Measurements from ENCODE around the gene TMED6.
A peak's percentile ranks its signal among the peaks of the same experiment; 100 is the strongest.

Gene TMED6

DNA sequence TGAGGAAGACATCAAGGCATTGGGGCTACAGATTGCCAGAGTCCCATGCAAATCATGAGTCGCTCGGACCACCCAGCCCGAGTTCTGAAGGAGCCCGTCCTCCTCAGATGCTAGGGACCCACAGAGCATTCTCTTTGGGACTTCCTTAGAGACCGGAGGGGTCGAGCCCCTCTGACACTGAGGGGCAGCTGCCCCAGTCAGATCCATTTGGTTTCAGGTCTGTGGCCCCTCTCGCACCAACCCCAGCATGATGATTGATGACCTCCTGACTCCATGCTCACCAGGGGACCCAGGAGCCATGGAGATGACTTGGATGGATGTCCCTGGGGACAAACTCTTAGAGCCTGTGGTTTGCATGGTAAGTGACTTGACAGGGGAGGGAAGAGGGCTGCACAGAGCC is 29.2 kb downstream of the TMED6 start:
- no peak for DNase-seq

DNA sequence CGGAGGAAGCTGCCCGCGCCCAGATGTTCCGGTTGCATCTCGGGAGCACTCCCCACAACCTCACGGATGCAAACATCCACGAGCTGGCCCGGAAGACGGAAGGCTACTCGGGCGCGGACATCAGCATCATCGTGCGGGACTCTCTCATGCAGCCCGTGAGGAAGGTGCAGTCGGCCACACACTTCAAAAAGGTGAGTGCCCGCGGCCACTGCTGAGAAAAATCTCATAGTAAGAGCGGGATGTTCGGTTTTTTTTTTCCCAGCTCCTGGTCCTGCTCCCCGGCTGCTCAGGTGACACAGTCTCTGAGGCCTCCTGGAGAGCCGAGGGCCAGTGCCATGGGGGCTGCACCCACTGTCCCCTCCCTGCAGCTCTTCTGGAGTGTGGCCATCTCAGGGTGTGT is 30.5 kb downstream of the TMED6 start:
- no peak for DNase-seq

DNA sequence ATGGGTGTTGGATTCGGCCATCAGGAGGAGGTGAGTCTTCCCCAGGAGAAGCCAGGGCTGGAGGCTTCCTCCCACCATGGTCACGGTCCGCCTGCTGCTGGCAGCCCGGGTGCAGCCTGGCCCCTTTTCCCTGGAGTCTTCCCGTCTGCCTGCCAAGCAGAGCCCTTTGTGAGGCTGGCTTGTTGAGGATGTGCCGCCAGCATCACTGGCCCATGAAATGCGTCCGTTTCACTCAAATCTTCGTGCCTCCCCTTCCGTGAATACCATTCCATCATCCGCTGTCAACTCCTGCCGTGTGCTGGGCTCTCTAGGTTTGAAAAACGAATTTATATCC is 30.9 kb downstream of the TMED6 start:
- DNase-seq, result no peak

DNA sequence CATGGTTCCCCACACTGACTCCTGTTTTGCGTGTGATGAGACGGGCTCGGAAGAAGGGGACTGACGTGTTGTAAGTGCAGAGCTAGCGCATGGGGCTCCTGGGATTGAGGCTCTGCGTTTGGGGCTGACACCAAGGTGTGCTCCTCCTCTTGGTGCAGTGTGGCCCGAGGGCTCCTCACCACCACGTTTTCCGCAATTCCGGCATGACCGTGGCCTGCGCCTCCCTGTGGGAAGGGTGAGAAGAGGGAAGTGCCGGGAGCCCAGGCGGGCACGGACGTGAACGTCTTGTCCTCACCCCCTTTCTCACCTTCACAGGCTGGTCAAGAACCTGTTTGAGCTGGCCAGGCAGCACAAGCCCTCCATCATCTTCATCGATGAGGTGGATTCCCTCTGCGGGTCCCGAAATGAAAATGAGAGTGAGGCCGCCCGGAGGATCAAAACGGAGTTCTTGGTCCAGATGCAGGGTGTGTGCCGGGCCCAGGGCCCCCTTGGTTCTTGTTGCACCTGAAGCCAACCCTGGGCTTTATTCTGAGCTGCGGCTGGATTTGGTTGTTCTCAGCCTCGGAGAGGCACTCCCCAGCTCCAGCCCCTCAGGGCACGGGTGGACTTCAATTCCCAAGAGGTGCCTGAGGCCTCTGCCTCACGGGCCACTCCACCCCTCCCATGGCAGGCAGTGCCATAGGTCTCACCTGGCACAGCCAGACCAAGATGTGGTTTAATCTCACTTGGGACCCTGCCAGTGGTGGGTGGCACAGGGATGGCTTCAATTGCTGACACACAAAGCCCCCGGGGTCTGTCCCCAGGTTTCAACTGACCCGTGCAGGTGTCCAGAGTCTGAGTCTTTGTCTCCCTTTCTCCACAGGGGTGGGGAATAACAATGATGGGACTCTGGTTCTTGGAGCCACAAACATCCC is 31.5 kb downstream of the TMED6 start:
- no peak for DNase-seq

DNA sequence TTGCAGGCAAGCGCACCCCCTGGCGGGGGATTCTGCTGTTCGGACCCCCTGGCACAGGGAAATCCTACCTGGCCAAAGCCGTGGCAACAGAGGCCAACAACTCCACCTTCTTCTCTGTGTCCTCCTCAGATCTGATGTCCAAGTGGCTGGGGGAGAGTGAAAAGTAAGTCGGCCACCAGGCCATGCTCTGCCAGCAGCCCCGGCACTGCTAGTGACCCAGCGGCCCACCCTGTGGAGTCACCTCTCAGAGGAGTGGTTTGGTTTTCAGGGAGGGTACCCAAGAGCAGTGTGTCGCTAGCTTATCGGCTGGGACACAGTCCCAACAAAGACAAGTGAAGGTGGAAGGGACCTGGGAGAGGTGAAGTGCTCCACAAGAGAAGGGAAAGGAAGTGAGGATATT is 32.2 kb downstream of the TMED6 start:
- DNase-seq, result no peak

DNA sequence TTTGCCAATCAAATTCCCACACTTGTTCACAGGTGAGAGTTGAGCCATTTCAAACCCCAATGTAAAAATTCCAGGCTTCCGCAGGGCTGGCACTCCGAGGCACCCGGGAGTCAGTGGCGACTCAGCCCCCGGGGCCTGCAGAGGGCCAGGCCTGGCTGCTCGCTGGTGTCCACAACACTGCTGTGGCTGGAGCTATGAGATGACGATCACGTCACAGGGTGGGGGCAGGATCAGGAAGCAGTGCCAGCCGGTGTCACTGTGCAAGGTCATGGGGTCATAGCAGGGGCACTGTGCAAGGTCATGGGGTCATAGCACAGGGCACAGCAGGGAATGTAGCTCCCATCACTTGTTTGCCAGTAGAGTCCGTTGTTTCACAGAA is 32.7 kb downstream of the TMED6 start:
- DNase-seq, result no peak

DNA sequence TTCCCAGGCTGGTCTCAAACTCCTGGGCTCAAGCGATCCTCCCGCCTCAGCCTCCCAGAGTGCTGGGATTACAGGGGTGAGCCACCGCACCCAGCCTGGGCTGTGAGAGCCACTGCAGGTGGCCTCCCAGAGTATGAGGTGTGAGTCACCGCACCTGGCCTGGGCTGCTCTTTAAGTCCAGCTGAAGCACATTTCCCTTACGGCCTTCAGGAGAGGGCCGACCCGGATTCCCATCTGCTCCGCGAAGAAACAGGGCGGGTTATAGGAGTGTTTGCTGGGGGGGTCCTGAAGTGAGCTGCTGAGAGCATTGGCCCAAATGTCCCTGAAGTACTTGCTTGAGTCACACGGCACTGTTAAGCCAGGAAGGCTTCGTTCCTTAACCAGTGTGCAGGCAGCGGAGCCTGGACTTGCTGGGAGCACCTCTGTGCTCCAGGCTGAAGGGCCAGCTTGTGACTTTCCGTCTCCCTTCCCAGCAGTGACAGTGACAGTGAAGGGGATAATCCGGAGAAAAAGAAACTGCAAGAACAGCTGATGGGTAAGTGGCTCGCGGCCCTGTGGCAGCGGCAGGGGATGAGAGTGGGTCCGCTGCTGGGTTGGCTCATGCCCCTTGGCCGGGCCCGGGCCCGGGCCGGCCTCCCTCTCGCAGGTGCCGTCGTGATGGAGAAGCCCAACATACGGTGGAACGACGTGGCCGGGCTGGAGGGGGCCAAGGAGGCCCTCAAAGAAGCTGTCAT is 33.2 kb downstream of the TMED6 start:
- no peak for DNase-seq

DNA sequence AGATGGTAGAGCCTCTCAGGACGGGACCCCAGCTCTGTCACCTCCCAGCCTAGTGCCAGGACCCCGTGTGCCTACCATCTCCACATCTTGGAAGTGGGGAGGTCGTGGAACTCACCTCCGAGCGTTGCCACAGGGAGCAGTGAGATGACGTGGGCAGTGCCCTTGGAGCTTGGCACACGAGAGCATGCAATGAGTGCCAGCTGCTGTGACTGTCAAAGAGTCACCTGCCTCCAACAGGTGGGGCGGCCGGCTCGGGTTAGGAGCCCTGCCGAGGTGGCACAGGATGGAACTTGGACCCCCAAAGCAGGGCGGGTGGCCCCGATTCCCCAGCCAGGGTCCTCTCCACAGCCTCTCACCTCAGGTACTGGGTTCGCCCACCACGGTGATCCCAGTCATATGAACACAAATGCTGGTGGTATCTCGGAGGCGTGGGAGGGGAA is 35.0 kb downstream of the TMED6 start:
- DNase-seq, result no peak

DNA sequence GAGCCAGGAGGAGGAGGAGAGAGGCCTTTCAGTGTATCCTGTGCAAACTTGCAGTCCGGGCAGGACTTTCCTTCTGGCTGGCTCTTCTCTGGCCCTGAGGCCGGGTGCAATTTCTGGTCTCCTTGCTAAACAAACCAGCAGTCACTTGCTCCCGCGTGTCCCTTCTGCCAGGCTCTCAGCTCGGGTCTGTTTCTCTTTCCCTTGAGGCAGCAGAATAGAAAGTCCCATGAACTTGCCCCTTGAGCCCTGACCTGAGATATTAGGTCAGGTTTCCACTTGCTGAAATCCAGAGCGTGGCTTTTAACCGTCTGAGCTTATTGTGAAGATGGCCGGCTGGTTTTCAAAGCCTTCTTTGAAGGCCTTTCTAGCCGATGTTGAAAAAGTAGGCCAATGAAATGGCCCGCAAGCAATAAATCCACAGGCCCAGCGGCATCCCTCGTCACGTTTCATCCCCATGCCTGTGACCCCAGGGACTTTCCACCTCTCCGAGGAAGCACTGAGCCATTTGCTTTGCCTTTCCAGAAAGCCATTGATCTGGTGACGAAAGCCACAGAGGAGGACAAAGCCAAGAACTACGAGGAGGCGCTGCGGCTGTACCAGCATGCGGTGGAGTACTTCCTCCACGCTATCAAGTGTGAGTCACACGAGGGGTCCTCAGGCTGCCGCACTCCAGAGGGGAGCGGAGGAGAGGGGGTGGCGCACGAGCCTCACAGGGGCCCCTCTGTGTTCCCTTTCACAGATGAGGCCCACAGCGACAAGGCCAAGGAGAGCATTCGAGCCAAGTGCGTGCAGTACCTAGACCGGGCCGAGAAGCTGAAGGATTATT is 35.9 kb downstream of the TMED6 start:
- no peak for DNase-seq

DNA sequence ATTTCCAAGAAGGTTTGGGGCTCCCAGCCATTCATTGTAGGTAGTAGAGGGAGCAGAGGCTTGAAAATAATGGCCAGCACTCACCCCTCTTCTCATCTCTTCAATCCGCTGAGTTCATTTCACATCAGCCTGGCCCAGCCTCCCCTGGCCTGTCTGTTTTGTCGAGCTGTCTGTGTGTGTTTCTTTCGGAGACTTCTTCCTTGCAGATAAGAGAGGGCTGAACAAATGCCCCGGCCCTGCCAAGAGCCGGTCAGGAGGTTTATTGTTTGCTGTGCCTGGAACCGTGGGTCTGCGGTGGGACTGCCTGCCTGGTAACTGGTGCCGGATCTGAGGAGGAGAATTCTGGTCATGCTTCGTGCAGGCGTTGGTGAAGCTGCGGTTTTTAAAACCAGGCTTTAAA is 37.1 kb downstream of the TMED6 start:
- no peak for DNase-seq

DNA sequence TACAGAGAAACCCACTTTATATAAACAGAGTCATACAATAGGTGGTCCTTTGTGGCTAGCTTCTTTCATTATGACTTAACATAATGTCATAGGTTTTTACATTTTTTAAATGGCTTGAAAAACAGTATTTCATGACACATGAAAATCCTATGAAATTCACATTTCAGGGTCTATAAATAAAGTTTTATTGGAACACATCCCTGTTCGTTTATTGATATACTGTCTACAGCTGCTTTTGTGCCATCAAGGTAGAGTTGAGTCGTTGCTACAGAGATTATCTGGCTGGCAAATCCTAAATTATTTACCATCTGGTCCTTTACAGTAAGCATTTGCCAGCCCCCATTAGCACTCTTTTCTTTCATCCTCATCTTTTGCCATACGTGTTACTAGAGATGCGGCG is 38.1 kb downstream of the TMED6 start:
- DNase-seq, result no peak

DNA sequence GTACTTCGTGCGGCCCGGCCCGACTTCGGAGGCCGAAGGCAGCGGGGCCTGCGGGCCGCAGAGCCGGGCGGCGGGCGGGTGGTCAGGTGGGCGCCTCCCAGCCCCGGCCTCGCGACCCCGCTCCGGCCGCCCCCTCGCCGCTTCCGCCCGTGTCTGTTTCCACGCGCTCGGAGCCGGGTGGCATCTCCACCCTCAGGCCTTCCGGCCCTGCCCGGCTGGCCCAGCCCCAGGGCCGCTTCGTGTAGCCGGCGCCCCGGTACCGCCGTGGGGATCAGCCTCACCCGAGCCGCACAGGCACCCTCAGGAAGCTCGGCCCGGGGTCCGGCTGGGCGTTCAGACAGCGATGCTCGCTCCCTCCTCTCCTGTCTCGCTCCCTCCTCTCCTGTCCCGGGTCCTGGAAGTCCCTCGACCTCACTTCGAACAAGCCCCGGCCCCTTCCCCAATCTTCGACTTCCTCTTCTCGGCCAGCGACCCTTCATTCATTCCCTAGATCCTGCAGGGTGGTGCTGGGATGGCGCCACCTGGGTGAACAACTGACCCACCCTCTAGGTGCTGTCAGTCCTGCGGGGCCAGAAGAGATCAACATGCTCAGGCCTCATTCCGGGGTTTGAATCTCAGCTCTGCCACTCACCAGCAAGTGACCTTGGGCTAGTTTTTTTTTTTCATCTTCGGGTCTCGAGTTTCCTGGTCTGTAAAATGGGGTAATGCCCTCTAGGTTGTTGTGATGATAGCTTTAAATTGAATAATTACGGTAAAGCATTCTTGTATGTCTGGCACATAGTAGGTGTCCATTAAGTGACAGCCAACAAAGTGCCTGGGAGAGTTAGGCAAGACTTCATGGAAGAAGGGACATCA is 39.8 kb downstream of the TMED6 start:
- peak; percentile 43 for DNase-seq

DNA sequence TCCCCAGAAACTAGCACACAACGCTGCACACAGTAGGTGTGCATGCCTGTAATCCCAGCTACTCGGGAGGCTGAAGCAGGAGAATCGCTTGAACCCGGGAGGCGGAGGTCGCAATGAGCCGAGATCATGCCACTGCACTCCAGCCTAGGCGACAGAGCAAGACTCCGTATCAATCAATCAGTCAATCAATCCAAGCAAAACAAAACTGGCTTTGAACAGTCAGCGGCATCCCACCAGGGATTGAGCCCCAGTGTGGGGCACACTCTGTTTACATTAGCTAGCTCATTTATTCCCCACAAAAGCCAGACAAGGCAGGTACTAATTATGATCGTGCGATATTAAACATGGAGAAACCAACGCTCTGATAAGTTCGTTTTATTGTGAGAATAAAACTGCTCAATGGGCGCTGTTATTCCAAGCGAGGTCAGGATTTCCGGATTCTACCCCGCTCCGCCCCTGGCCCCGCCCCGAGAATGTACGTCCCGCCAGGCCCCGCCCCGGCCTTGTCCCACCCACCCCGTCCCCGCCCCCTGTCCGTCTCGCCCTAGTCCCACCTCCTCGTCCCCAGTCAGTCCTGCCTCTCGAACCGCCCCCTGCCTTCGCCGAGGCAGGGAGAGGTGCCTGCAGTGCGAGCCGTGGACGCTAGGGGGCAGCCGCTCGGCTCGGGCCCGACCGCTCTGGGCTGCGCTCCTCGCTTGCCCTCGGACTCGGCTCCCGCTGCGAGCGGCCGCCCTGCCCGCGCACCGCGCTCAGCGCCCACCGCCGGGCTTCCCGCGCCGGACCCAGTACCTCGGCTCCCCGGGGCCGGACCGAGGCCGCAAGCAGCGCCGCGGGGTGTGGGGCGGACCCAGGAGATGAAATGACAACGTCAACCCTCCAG is 40.7 kb downstream of the TMED6 start, which contains the start of gene VPS4A:
Gene VPS4A (plus strand): TSS at position 698 of the 880 bp plus-strand sequence. CDS start 162 bp downstream, at position 860.
- DNase-seq, result peak; percentile 98

DNA sequence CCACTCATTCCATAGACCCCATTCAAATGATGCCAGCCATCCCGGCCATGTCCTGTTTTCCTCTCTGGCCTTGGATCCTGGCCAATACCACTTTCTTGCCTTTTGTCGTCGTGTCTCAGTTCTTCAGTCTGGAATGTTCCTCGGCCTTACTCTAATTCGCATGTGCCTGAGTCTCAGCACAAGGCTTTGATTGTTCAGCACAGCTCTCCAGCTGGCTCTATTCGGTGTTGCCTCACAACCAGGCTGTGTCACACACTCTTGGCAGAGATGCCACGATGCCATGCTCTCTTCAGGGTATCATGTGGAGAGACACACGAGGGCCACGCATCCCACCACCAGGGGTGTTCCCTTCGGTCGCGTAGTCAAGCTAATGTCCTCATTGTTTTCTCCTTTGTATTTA is 42.3 kb downstream of the TMED6 start:
- no peak for DNase-seq

DNA sequence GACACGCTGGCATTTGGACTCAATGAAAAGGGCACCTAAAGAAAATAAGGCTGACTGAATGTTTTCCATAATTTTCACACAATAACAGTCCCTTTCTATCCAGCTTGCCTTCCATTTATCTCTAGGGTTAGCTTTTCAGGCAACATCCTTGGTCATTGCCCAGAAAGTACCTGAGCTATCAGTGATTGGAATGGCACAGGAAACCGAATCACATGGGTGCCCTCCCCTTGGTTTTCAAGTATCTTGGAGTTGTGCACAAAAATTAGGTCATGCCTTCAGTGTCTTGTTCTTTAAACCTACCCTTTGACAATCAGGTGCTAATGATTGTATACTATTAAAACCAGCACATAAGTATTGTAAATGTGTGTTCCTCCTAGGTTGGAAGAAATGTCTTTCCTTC is 43.7 kb downstream of the TMED6 start:
- no peak for DNase-seq

DNA sequence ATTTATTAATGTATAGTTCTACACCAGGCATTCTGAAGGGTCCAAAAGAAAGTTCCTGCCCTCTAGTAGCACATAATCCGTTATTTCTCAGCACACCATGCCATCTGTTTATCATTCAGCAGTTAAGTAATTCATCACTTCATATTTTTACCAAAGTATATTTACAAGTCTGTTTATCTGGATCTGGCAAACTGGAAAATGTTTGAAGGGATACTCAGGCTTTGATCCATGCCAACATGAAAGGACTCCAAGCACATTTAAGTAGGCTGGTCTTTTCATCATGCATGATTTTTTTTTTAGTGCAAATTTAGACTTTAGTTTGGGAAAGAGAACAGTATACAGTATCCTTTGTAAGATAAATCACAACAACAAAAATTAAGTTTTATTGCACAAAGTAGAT is 44.5 kb downstream of the TMED6 start:
- DNase-seq, result no peak

DNA sequence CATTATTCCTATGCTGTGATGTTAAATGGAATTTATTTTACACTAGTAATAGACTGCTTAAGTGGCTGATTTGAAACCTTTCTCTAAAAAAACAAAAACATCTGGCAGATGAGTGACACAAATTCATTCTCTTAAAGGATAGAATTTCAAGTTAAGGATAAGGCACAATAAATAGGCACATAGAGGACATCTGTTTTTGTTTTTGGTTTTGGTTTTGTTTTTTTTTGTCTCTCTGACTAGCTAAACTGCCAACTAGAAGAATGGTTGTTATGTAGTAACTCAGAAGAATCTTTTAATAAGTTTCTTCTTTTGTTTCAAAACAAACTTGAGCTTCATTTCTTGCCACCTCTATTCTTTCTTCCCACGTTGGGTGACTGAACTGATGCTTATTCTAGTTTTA is 45.6 kb downstream of the TMED6 start:
- DNase-seq, result no peak

DNA sequence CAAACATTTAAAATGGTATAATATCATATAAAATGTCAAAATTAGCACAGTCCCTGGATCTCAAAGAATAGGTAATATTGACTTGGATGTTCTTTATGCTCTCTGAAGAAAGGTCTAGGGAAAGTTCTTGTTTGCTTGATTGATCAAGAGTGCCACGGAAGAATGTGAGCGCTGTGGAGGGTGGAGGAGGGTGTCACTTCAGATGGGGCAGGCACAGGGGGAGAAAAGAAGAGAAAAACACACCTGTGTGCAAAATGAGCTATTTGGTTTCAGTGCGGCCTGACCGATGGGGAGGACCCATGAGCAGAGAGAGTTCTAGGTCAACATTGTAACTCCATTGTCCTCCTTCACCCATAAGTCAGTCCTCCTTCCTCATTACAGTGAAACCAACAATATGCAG is 49.3 kb downstream of the TMED6 start:
- DNase-seq, result no peak

DNA sequence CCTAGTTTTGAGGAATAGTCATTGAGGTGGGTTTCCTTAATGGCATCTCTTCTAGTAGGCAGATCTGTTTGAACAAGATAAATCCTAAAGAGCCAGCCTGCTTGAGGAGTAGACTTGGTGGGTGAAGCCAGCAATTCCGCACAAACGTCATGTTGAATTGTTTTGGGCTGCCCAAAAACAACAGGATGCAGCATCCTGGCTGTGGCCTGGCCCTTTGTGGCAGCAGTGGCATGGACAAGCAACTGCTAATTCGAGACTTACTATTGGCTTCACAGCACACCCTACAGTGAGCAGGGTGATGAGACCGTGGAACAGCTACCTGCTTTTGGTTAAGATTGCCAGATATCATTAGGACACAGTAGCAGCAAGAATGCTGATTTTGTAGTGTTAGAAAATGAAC is 49.7 kb downstream of the TMED6 start:
- DNase-seq, result no peak

DNA sequence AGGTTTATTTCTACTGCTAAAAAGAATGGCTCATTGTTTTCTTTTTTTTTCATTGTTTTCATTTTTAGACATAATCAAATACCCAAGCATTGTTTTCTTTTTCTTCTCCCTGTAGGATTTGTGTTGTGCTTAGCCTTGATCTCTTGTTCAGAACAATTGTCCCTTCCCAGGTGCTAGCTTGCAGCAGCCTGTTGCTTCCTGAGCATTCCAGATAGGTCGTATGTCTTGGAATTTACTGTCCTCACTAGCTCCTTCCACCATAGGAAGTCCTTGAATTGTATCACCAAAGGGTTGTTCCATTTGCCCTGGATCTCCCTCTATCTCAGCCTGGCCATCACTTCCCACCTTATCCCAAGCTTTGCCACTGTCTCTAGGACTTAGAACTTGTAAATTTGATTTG is 50.4 kb downstream of the TMED6 start:
- no peak for DNase-seq

DNA sequence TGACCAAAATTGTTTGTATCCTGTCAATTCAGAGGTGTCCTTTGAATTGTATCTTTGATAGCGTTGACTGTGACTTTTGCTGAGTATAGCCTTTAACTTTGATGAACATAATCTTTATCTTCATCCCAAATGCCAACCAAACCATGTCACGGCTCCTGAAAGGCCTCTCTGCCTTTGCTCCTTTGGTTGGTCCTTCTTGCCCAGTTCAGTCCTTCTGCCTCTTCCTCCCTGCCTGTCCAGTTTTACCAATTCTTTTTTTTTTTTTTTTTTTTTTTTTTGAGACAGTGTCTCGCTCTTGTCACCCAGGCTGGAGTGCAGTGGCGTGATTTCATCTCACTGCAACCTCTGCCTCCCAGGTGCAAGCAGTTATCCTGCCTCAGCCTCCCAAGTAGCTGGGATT is 53.3 kb downstream of the TMED6 start:
- no peak for DNase-seq
